Stimulated activated effector memory CD8-positive, alpha-beta T cell treated with anti-CD3 and anti-CD28 coated beads, Interleukin-12 subunit alpha, Interleukin-12 subunit beta, amount 100 ng/mL, for 72 hours (primary cell): ENCODE data around the gene METTL24.
A peak's percentile ranks its signal among the peaks of the same experiment; 100 is the strongest.
"Not testable (repeated sequence)": the region's sequence is repeated elsewhere in the genome, so short reads cannot be mapped to it uniquely, and the experiment has no call there.

Experiments used
- ATAC-seq: fragments of 150-1000 bp; cut with Tn5 transposase; 2 replicates; pipeline ENCODE4 v1.10.0; 2021
- DNase-seq, 2 donors: peaks; one replicate each; pipeline ENCODE4 v3.0.0; 2021 to 2022; ENCODE audit warnings: low spot score in 2 of 2
- H3K27ac Mint-ChIP-seq: one replicate; pipeline ENCODE4 v1.8.0; 2022; ENCODE audit warnings: mild to moderate bottlenecking, mixed read lengths
- H3K36me3 Mint-ChIP-seq: one replicate; pipeline ENCODE4 v1.8.0; 2022; ENCODE audit warnings: mild to moderate bottlenecking, mixed read lengths
- H3K4me1 Mint-ChIP-seq: one replicate; pipeline ENCODE4 v1.8.0; 2022; ENCODE audit warnings: mixed read lengths
- H3K4me3 Mint-ChIP-seq: one replicate; pipeline ENCODE4 v1.8.0; 2022; ENCODE audit warnings: mild to moderate bottlenecking, mixed read lengths
- H3K9me3 Mint-ChIP-seq: one replicate; pipeline ENCODE4 v1.8.0; 2022; ENCODE audit warnings: mixed read lengths

Gene METTL24

GRCh38 chr6:110250058-110250457 lies 108.1 kb downstream of the METTL24 start:
- ATAC-seq (no peak), DNase-seq (no peak)
- Mint-ChIP-seq H3K9me3 (no peaks in the 10 kb centered on the region), H3K27ac (no peak overlapping the region), H3K4me1 (no peaks in the 10 kb centered on the region), H3K36me3 (no peaks in the 10 kb centered on the region), H3K4me3 (no peak overlapping the region)

- Mint-ChIP-seq H3K36me3 (no peaks in the 10 kb centered on the region), H3K9me3 (no peaks in the 10 kb centered on the region), H3K4me3 (no peak overlapping the region), H3K4me1 (no peaks in the 10 kb centered on the region), H3K27ac (no peak overlapping the region)
- ATAC-seq (no peak), DNase-seq (no peak)
These were observed 111.1 kb downstream of the METTL24 start for GRCh38 chr6:110246900-110247546.

GRCh38 chr6:110246378-110246777 lies 111.8 kb downstream of the METTL24 start:
- DNase-seq (no peak), ATAC-seq (no peak)
- Mint-ChIP-seq H3K27ac (no peak overlapping the region), H3K9me3 (no peaks in the 10 kb centered on the region), H3K36me3 (no peaks in the 10 kb centered on the region), H3K4me3 (no peak overlapping the region), H3K4me1 (no peaks in the 10 kb centered on the region)

- not testable (repeated sequence) for DNase-seq, H3K36me3 Mint-ChIP-seq, H3K27ac Mint-ChIP-seq, H3K4me3 Mint-ChIP-seq, ATAC-seq, H3K9me3 Mint-ChIP-seq, H3K4me1 Mint-ChIP-seq
These were observed 113.5 kb downstream of the METTL24 start for GRCh38 chr6:110244621-110245020.

- no peaks in the 10 kb centered on the region for H3K9me3 Mint-ChIP-seq
- no peak for DNase-seq
- ATAC-seq, result no peak
- H3K36me3 Mint-ChIP-seq, result peaks cover 6% of the 10 kb centered on the region
- no peaks in the 10 kb centered on the region for H3K4me1 Mint-ChIP-seq
- no peak overlapping the region for H3K27ac Mint-ChIP-seq
- H3K4me3 Mint-ChIP-seq, result no peak overlapping the region
These were observed 118.4 kb downstream of the METTL24 start for GRCh38 chr6:110239526-110240274.

- H3K27ac Mint-ChIP-seq, H3K4me3 Mint-ChIP-seq, H3K36me3 Mint-ChIP-seq, ATAC-seq, H3K4me1 Mint-ChIP-seq, H3K9me3 Mint-ChIP-seq, DNase-seq: not testable (repeated sequence)
These were observed 122.1 kb downstream of the METTL24 start for GRCh38 chr6:110236007-110236406.

GRCh38 chr6:110233770-110234374 lies 124.3 kb downstream of the METTL24 start:
- Mint-ChIP-seq H3K27ac (no peak overlapping the region), H3K36me3 (peaks cover 18% of the 10 kb centered on the region), H3K4me3 (no peak overlapping the region), H3K4me1 (no peaks in the 10 kb centered on the region), H3K9me3 (no peaks in the 10 kb centered on the region)
- DNase-seq (no peak), ATAC-seq (peak; percentile 80)

GRCh38 chr6:110232450-110232849 lies 125.7 kb downstream of the METTL24 start:
- DNase-seq, result no peak
- Mint-ChIP-seq H3K36me3 (peaks cover 29% of the 10 kb centered on the region), H3K4me3 (no peak overlapping the region), H3K9me3 (no peaks in the 10 kb centered on the region), H3K27ac (no peak overlapping the region), H3K4me1 (no peaks in the 10 kb centered on the region)
- ATAC-seq, result no peak

GRCh38 chr6:110226261-110226660 lies 131.9 kb downstream of the METTL24 start:
- Mint-ChIP-seq H3K4me3 (no peak overlapping the region), H3K9me3 (no peaks in the 10 kb centered on the region), H3K36me3 (peaks cover 77% of the 10 kb centered on the region), H3K4me1 (no peaks in the 10 kb centered on the region), H3K27ac (no peak overlapping the region)
- DNase-seq (no peak), ATAC-seq (no peak)

- H3K36me3 Mint-ChIP-seq, result peaks cover 85% of the 10 kb centered on the region
- no peak overlapping the region for H3K27ac Mint-ChIP-seq
- H3K4me3 Mint-ChIP-seq, result no peak overlapping the region
- H3K9me3 Mint-ChIP-seq, result no peaks in the 10 kb centered on the region
- no peaks in the 10 kb centered on the region for H3K4me1 Mint-ChIP-seq
- ATAC-seq (no peak), DNase-seq (no peak)
These were observed 136.4 kb downstream of the METTL24 start for GRCh38 chr6:110221738-110222137.

- H3K27ac Mint-ChIP-seq, result no peak overlapping the region
- no peaks in the 10 kb centered on the region for H3K9me3 Mint-ChIP-seq
- no peaks in the 10 kb centered on the region for H3K4me1 Mint-ChIP-seq
- ATAC-seq (no peak), DNase-seq (no peak)
- peaks cover 89% of the 10 kb centered on the region for H3K36me3 Mint-ChIP-seq
- no peak overlapping the region for H3K4me3 Mint-ChIP-seq
These were observed 140.9 kb downstream of the METTL24 start for GRCh38 chr6:110217266-110217665.

GRCh38 chr6:110216140-110216539 lies 142.0 kb downstream of the METTL24 start:
- H3K27ac Mint-ChIP-seq, result no peak overlapping the region
- ATAC-seq, result no peak
- no peaks in the 10 kb centered on the region for H3K4me1 Mint-ChIP-seq
- H3K4me3 Mint-ChIP-seq, result no peak overlapping the region
- H3K9me3 Mint-ChIP-seq, result no peaks in the 10 kb centered on the region
- DNase-seq, result no peak
- peaks cover 91% of the 10 kb centered on the region for H3K36me3 Mint-ChIP-seq

GRCh38 chr6:110214338-110214737 lies 143.8 kb downstream of the METTL24 start:
- no peak overlapping the region for H3K27ac Mint-ChIP-seq
- DNase-seq (no peak), ATAC-seq (no peak)
- peaks cover 91% of the 10 kb centered on the region for H3K36me3 Mint-ChIP-seq
- no peak overlapping the region for H3K4me3 Mint-ChIP-seq
- H3K9me3 Mint-ChIP-seq, result no peaks in the 10 kb centered on the region
- no peaks in the 10 kb centered on the region for H3K4me1 Mint-ChIP-seq

GRCh38 chr6:110211753-110212152 lies 146.4 kb downstream of the METTL24 start:
- H3K9me3 Mint-ChIP-seq, result no peaks in the 10 kb centered on the region
- no peak overlapping the region for H3K4me3 Mint-ChIP-seq
- H3K27ac Mint-ChIP-seq, result no peak overlapping the region
- no peaks in the 10 kb centered on the region for H3K4me1 Mint-ChIP-seq
- H3K36me3 Mint-ChIP-seq, result peaks cover 98% of the 10 kb centered on the region
- ATAC-seq, result no peak
- no peak for DNase-seq

- H3K9me3 Mint-ChIP-seq, result no peaks in the 10 kb centered on the region
- H3K4me1 Mint-ChIP-seq, result peaks cover 1% of the 10 kb centered on the region
- H3K27ac Mint-ChIP-seq, result no peak overlapping the region
- H3K36me3 Mint-ChIP-seq, result peaks cover 65% of the 10 kb centered on the region
- ATAC-seq (no peak), DNase-seq (no peak)
- H3K4me3 Mint-ChIP-seq, result no peak overlapping the region
These were observed 150.5 kb downstream of the METTL24 start for GRCh38 chr6:110207652-110208051.
